HepG2 (cell line): ENCODE results near the gene CNNM2. TPM values are rescaled to one million over a fixed set of nuclear protein-coding genes. Genes with fewer than 3 reads are reported as not detected.

ENCODE experiments used
- KLF15 ChIP-seq: sonication (generic); formaldehyde crosslinking; IDR thresholded peaks from 2 replicates; pipeline ENCODE4 v1.8.1; 2023; ENCODE audit warnings: borderline replicate concordance, mild to moderate bottlenecking, inconsistent platforms, missing genetic modification reagents, mixed read lengths
- KMT2B ChIP-seq: IDR thresholded peaks from 2 replicates; pipeline ENCODE4 v1.6.1; 2016; ENCODE audit warnings: missing genetic modification reagents, missing compliant biosample characterization
- MTA1 ChIP-seq: sonication (generic); formaldehyde crosslinking; IDR thresholded peaks from 2 replicates; pipeline ENCODE4 v1.4.0; 2020; ENCODE audit warnings: missing genetic modification reagents, mild to moderate bottlenecking, borderline replicate concordance
- PBX2 ChIP-seq: IDR thresholded peaks from 2 replicates; pipeline ENCODE4 v1.6.1; 2016; ENCODE audit warnings: control low read depth
- PLRG1 ChIP-seq: fragments of 450-650 bp; conservative IDR thresholded peaks from 2 replicates; pipeline ENCODE4 v1.6.1; 2016
- POLR2A ChIP-seq, 2 experiments: IDR thresholded peaks; 2 replicates each; pipeline ENCODE4 v1.6.1; 2011; ENCODE audit warnings: low read depth in 2 of 2, low read length in 2 of 2, mild to moderate bottlenecking in 1 of 2, moderate library complexity in 1 of 2; ENCODE audit not compliant: insufficient read depth in 1 of 2
- ZNF333 ChIP-seq: sonication (generic); formaldehyde crosslinking; IDR thresholded peaks from 2 replicates; pipeline ENCODE4 v1.4.0; 2020; ENCODE audit warnings: mild to moderate bottlenecking, missing genetic modification reagents, borderline replicate concordance
- ZNF33B ChIP-seq: sonication (generic); formaldehyde crosslinking; IDR thresholded peaks from 2 replicates; pipeline ENCODE4 v1.5.1; 2020; ENCODE audit warnings: mild to moderate bottlenecking, missing genetic modification reagents
- ZNF407 ChIP-seq: sonication (generic); formaldehyde crosslinking; IDR thresholded peaks from one replicate; pipeline ENCODE4 v1.5.1; 2020; ENCODE audit warnings: mild to moderate bottlenecking, missing genetic modification reagents; ENCODE audit errors: not compliant biosample characterization
- ZNF564 ChIP-seq: sonication (generic); formaldehyde crosslinking; IDR thresholded peaks from 2 replicates; pipeline ENCODE4 v1.8.1; 2023; ENCODE audit warnings: mild to moderate bottlenecking, missing genetic modification reagents
- ZNF609 ChIP-seq: sonication (generic); formaldehyde crosslinking; IDR thresholded peaks from 2 replicates; pipeline ENCODE4 v1.4.0; 2020; ENCODE audit warnings: mild to moderate bottlenecking, missing genetic modification reagents, borderline replicate concordance
- polyA plus RNA-seq, 8 experiments: library from polyadenylated mRNA; depleted of rRNA in 3 of 8; stranded (reverse) in 7 of 8; unstranded in 1 of 8; fragments of >200 nt; fragmentation: Illumina TruSeq in 4 of 8; extraction: Trizol in 4 of 8; gene quantifications; 2 replicates each; pipeline versions ENCODE4 v1.2.1 to v1.2.3, GENCODE V29; 2011 to 2016; ENCODE audit warnings: low read depth in 4 of 8, missing spikeins in 1 of 8, mixed read lengths in 1 of 8; ENCODE audit not compliant: insufficient read depth in 1 of 8
- total RNA-seq, 5 experiments: library from RNA; depleted of rRNA; stranded (reverse); fragments of >200 nt; fragmentation: Illumina TruSeq; extraction: Trizol; gene quantifications; 2 replicates each; pipeline ENCODE4 v1.2.3, GENCODE V29; 2016; ENCODE audit warnings: low read depth in 1 of 5

Gene CNNM2
- total and polyA plus RNA-seq, 2 of the 13 experiments (the other 11 are each of a cell fraction or from before 2014, with no cell fraction given) = 7.1 to 9.0 TPM

- TF ChIP-seq ZNF609 (CRISPR knock-in tag) (peak; percentile 91; the same call in 1 of the 2 replicates), ZNF33B (CRISPR knock-in tag) (no peak), MTA1 (CRISPR knock-in tag) (peak; percentile 98), KMT2B (CRISPR knock-in tag) (peak; percentile 80), KLF15 (no peak), PBX2 (no peak), ZNF333 (CRISPR knock-in tag) (no peak), ZNF564 (CRISPR knock-in tag) (peak; percentile 43; the same call in 1 of the 2 replicates), POLR2A (IDR thresholded peaks at IDR 0.05; ENCODE audit: insufficient read depth in 1 of 2, low read depth in 2 of 2, low read length in 2 of 2) (no peak), ZNF407 (CRISPR knock-in tag) (no peak), PLRG1 (no peak)
These were observed 135.8 kb downstream of the CNNM2 start (continued) for GRCh38 chr10:103053659-103054581.
